ENCODE measurements around the gene ZNF79. TPM values are rescaled to one million over a fixed set of nuclear protein-coding genes. Genes with fewer than 3 reads are reported as not detected.

The ZNF79 gene
- total RNA-seq, 4 donors from 2014 or later = 4.8 to 10.7 (median 8.1) TPM

DNA sequence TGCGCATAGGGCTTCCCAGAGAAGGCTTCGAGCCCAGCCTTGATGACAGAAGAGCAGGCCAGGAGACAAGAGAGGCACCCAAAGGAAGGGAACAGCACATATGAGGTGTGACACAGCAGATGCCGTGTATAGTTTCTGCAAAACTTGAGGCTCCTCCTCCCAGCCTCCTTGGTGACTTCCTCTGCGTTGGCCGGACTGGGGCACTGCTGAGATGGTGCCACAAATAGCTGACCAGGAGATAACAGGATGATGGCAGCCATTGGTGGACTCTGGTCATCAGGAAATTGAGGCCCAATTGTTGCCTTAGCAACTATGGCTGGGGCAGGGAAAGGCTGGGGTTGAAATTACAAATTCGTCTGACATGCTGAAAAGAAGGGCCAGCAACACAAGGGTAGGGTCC is 4.8 kb upstream of the ZNF79 start:
- Histone ChIP-seq H3K4me1 (peaks cover 36% of the 10 kb centered on the region), H3K4me3 (no peak overlapping the region), H3K9me3 (no peaks in the 10 kb centered on the region), H3K36me3 (no peaks in the 10 kb centered on the region), H3K27me3 (no peaks in the 10 kb centered on the region), H3K27ac (no peak overlapping the region)
- no peak for DNase-seq (ENCODE audit: low spot score in 2 of 2)
- TF ChIP-seq EP300 (IDR thresholded peaks at IDR 0.05) = no peak
- TF ChIP-seq, protein P1, sequence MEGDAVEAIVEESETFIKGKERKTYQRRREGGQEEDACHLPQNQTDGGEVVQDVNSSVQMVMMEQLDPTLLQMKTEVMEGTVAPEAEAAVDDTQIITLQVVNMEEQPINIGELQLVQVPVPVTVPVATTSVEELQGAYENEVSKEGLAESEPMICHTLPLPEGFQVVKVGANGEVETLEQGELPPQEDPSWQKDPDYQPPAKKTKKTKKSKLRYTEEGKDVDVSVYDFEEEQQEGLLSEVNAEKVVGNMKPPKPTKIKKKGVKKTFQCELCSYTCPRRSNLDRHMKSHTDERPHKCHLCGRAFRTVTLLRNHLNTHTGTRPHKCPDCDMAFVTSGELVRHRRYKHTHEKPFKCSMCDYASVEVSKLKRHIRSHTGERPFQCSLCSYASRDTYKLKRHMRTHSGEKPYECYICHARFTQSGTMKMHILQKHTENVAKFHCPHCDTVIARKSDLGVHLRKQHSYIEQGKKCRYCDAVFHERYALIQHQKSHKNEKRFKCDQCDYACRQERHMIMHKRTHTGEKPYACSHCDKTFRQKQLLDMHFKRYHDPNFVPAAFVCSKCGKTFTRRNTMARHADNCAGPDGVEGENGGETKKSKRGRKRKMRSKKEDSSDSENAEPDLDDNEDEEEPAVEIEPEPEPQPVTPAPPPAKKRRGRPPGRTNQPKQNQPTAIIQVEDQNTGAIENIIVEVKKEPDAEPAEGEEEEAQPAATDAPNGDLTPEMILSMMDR (IDR thresholded peaks at IDR 0.05) = no peak
- no peak for TF ChIP-seq POLR2A (IDR thresholded peaks at IDR 0.05)
- no peak for TF ChIP-seq POLR2AphosphoS5 (IDR thresholded peaks at IDR 0.05)
- WGBS = 75% methylated on average over 6 of the region's 6 CpGs

DNA sequence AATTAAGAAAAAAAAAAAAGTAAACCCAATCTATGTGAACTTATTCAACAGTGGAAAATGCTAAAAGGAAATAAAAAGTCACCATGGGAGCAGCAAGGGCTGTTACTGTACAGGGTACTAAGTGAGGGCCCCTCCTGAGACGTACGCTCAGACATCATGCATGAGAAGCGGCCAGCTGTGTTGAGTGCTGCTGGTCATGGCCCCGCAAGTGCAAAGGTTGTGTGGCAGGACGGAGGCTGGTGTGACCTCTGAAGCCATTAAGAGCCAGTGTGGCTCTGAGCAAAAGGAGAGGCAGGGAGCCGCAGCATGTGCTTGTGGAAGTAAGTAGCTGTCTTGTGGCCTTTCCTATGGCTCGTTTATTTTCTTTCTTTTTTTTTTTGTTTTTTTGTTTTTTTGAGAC is 3.1 kb upstream of the ZNF79 start:
- Histone ChIP-seq H3K36me3 (no peaks in the 10 kb centered on the region), H3K27ac (no peak overlapping the region), H3K4me3 (no peak overlapping the region), H3K9me3 (no peaks in the 10 kb centered on the region), H3K27me3 (no peaks in the 10 kb centered on the region), H3K4me1 (peaks cover 48% of the 10 kb centered on the region)
- TF ChIP-seq EP300 (IDR thresholded peaks at IDR 0.05) = no peak
- no peak for TF ChIP-seq POLR2AphosphoS5 (IDR thresholded peaks at IDR 0.05)
- no peak for DNase-seq (ENCODE audit: low spot score in 2 of 2)
- 86% methylated on average over 7 of the region's 7 CpGs for WGBS

DNA sequence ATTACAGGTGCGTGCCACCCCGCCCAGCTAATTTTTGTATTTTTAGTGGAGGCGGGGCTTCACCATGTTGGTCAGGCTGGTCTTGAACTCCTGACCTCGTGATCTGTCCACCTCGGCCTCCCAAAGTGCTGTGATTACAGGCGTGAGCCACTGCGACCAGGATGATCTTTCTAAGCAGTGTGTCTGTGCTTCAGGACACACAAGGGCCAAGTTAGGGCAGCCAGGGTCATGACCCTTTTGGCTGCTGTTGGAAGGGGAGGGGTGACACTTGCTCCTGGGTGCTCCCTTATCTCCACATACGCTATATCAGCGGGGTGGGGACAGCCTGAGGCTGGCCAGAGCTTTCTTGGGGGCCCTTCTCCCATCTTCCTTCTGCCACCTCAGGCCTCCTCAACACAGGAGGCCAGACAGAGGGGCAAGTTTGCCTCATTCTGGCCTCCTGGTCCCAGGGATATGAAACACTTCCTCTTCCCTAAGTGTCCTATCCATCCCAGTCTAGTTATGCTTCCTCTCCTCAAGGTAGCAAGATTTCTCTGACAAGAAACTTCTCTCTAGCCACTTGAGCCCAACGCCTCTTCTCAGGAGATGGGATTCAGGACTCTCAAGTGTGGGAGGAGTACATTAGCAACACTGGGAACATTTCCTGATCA is 1.9 kb upstream of the ZNF79 start:
- Histone ChIP-seq H3K27me3 (no peaks in the 10 kb centered on the region), H3K4me1 (peaks cover 53% of the 10 kb centered on the region), H3K9me3 (no peaks in the 10 kb centered on the region), H3K27ac (no peak overlapping the region), H3K4me3 (peak overlapping the region; percentile 75), H3K36me3 (no peaks in the 10 kb centered on the region)
- no peak for DNase-seq (ENCODE audit: low spot score in 2 of 2)
- TF ChIP-seq, protein P1 (IDR thresholded peaks at IDR 0.05) = no peak
- TF ChIP-seq POLR2A (IDR thresholded peaks at IDR 0.05) (no peak), EP300 (IDR thresholded peaks at IDR 0.05) (no peak), POLR2AphosphoS5 (IDR thresholded peaks at IDR 0.05) (no peak)
- 88% methylated on average over 5 of the region's 10 CpGs for WGBS

DNA sequence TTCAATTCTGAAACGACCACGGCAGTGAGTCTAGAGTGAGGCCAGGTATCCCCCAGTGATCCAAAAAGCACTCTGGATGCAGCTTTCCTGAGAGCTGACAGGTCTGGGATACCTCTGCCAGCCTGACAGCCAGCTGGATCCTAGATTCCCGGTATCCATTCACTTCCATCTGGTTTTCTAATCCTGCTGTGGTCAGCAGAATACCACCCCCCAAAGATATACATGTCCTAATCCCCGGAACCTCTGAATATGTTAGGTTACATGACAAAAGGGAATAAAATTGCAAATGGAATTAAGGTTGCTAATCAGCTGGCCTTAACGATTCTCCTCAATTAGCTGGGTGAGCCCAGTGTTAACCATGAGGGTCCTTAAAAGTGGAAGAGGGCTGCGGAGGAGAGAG is 1.4 kb upstream of the ZNF79 start:
- Histone ChIP-seq H3K4me3 (peak overlapping the region; percentile 75), H3K4me1 (peaks cover 48% of the 10 kb centered on the region), H3K27ac (no peak overlapping the region), H3K27me3 (no peaks in the 10 kb centered on the region), H3K36me3 (no peaks in the 10 kb centered on the region), H3K9me3 (no peaks in the 10 kb centered on the region)
- WGBS = 53% methylated on average over 4 of the region's 6 CpGs
- no peak for DNase-seq (ENCODE audit: low spot score in 2 of 2)
- TF ChIP-seq POLR2A (IDR thresholded peaks at IDR 0.05) (no peak), POLR2AphosphoS5 (IDR thresholded peaks at IDR 0.05) (no peak)

DNA sequence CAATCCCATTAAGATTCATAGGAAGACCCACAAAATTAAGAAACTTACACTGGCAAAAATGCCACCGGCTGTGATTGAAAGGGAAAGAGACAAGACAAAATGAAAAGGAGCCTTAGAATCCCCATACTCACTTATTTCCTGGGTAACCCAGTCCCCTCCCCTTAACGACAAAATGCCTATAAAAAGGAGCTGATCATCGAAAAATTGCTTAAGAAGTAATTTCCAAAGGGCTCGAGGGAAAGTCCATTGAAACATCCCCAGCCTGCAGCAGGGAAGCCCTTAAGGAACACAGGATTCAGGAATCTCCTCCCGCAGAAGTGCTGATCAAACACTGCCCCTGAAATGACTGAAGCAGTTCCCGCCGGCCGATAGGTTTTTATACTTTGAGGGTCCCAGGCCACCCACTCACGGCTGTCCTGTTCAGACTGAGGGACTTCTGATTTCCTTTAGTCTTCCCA is 677 bp upstream of the ZNF79 start:
- WGBS = 1% methylated on average over 9 of the region's 9 CpGs
- Histone ChIP-seq H3K9me3 (no peaks in the 10 kb centered on the region), H3K27ac (peak overlapping the region; percentile 82), H3K27me3 (no peaks in the 10 kb centered on the region), H3K4me1 (peaks cover 43% of the 10 kb centered on the region), H3K36me3 (no peaks in the 10 kb centered on the region), H3K4me3 (peak overlapping the region; percentile 75)
- no peak for TF ChIP-seq POLR2A (IDR thresholded peaks at IDR 0.05)
- TF ChIP-seq EP300 (IDR thresholded peaks at IDR 0.05) = no peak
- TF ChIP-seq, protein P1 (IDR thresholded peaks at IDR 0.05) = no peak
- TF ChIP-seq POLR2AphosphoS5 (IDR thresholded peaks at IDR 0.05) = no peak
- DNase-seq (ENCODE audit: low spot score in 2 of 2) = no peak

DNA sequence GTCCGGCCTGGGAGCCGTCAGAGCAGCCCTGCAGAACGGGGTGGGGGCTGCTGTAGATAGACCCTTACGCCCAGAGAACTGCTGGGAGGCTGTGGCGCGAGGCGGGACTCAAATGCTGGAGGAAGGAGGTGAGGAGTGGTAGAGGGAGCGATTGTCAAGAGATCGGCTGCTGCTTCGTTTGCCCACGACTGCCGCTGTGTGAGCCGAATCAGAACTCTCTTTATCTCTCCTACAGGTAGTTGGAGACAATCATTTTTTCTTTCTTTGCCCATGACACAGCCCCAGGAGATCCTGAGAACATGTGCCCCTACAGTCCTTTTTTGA is 456 bp downstream of the ZNF79 start:
- TF ChIP-seq POLR2AphosphoS5 (IDR thresholded peaks at IDR 0.05) = no peak
- TF ChIP-seq, protein P1 (IDR thresholded peaks at IDR 0.05) = no peak
- no peak for TF ChIP-seq POLR2A (IDR thresholded peaks at IDR 0.05)
- TF ChIP-seq EP300 (IDR thresholded peaks at IDR 0.05) = no peak
- H3K4me3 ChIP-seq = peak overlapping the region; percentile 75
- 0% methylated on average over 3 of the region's 13 CpGs for WGBS
- H3K4me1 ChIP-seq = peaks cover 43% of the 10 kb centered on the region
- no peaks in the 10 kb centered on the region for H3K27me3 ChIP-seq
- H3K27ac ChIP-seq = peak overlapping the region; percentile 82
- H3K9me3 ChIP-seq = no peaks in the 10 kb centered on the region
- peaks cover 10% of the 10 kb centered on the region for H3K36me3 ChIP-seq
- no peak for DNase-seq (ENCODE audit: low spot score in 2 of 2)

Measured in suprapubic skin (tissue), 4 donors.